Lung (tissue), 12 donors: ENCODE data around the gene WNT2. TPM values are rescaled to one million over a fixed set of nuclear protein-coding genes. Genes with fewer than 3 reads are reported as not detected.

ENCODE experiments used
- ATAC-seq: fragments of 200-7000 bp; cut with Tn5 transposase; one replicate; pipeline ENCODE4 v1.9.1; 2020; ENCODE audit warnings: moderate number of reproducible peaks; ENCODE audit not compliant: insufficient read depth, low FRiP score
- DNase-seq, 3 donors: peaks; one replicate each; pipeline ENCODE4 v3.0.0-alpha.2; 2013 to 2017
- H3K27ac ChIP-seq, 2 donors: one replicate each; pipeline ENCODE4 v1.5.1; 2013; ENCODE audit warnings: mild to moderate bottlenecking in 2 of 2, moderate library complexity in 2 of 2, control low read depth in 1 of 2, inconsistent platforms in 1 of 2, low read depth in 1 of 2, low read length in 1 of 2
- H3K27me3 ChIP-seq, 3 donors: one replicate each; pipeline ENCODE4 v1.5.1; 2013; ENCODE audit warnings: low read length in 2 of 3; ENCODE audit not compliant: control insufficient read depth in 3 of 3, insufficient read depth in 3 of 3
- H3K36me3 ChIP-seq, 4 donors: one replicate each; pipeline ENCODE4 v1.5.1; 2013; ENCODE audit warnings: low read length in 4 of 4, mild to moderate bottlenecking in 1 of 4, moderate library complexity in 1 of 4; ENCODE audit not compliant: control insufficient read depth in 4 of 4, insufficient read depth in 4 of 4
- H3K4me1 ChIP-seq, 5 donors: one replicate each; pipeline ENCODE4 v1.5.1; 2013; ENCODE audit warnings: low read length in 5 of 5, mild to moderate bottlenecking in 2 of 5, moderate library complexity in 1 of 5; ENCODE audit not compliant: control insufficient read depth in 5 of 5, insufficient read depth in 5 of 5
- H3K4me3 ChIP-seq: one replicate; pipeline ENCODE4 v1.5.1; 2013; ENCODE audit warnings: mild to moderate bottlenecking, control low read depth, moderate library complexity
- H3K9ac ChIP-seq, 2 donors: one replicate each; pipeline ENCODE4 v1.5.1; 2013; ENCODE audit warnings: low read length in 2 of 2, control low read depth in 1 of 2; ENCODE audit not compliant: insufficient read depth in 1 of 2
- H3K9me3 ChIP-seq, 4 donors: one replicate each; pipeline ENCODE4 v1.5.1; 2013; ENCODE audit warnings: low read length in 3 of 4, mild to moderate bottlenecking in 1 of 4, moderate library complexity in 1 of 4; ENCODE audit not compliant: control insufficient read depth in 4 of 4, insufficient read depth in 3 of 4
- CTCF ChIP-seq: IDR thresholded peaks from 2 replicates; pipeline ENCODE4 v1.5.1; 2012; ENCODE audit warnings: mild to moderate bottlenecking; ENCODE audit errors: control extremely low read depth, extremely low read depth
- WGBS, 2 donors: extraction: QIAGEN DNeasy Blood & Tissue Kit; methylation state at CpG; one replicate each; pipeline ENCODE4 v1.1.7; 2013; 5-methylcytosine and 5-hydroxymethylcytosine counted together
- polyA plus RNA-seq, 2 donors: library from polyadenylated mRNA; stranded (reverse); fragments of 200-250 nt; gene quantifications; one replicate each; pipeline ENCODE4 v1.2.1, GENCODE V29; 2013
- total RNA-seq, 2 donors: library from RNA; depleted of rRNA in 1 of 2; stranded (reverse); fragments of >200 nt in 1 of 2; gene quantifications; one replicate each; pipeline ENCODE4 v1.2.1, GENCODE V29; 2014 to 2021
- donor health status: control.
- donor health status: control.
- donor health status: Bipolar disorder and iron deficiency.
- donor health status: healthy.
- donor health status: DM: yes; HTN: yes; CAD: no.

Gene WNT2
- total and polyA plus RNA-seq, 4 donors, result 3.1 to 59.2 (median 17.1) TPM

GRCh38 chr7:117319181-117319580 is 3.7 kb downstream of the WNT2 start:
- Histone ChIP-seq H3K9me3 (peaks cover 0 to 2% (median 0%) of the 10 kb centered on the region in 4 donors), H3K27ac (no peak overlapping the region), H3K4me1 (peaks cover 0 to 66% (median 15%) of the 10 kb centered on the region in 5 donors), H3K36me3 (peaks cover 0 to 40% (median 18%) of the 10 kb centered on the region in 4 donors), H3K27me3 (peaks cover 2 to 35% (median 5%) of the 10 kb centered on the region in 3 donors), H3K4me3 (no peak overlapping the region), H3K9ac (no peak overlapping the region)
- WGBS, 2 donors, result 90 to 97% methylated on average over 3 of the region's 3 CpGs
- ATAC-seq (no peak), DNase-seq (no peak)
- TF ChIP-seq CTCF, result no peak

- Histone ChIP-seq H3K4me1 (peaks cover 0 to 69% (median 12%) of the 10 kb centered on the region in 5 donors), H3K27me3 (peaks cover 0 to 4% (median 0%) of the 10 kb centered on the region in 3 donors), H3K36me3 (peaks cover 0 to 29% (median 9%) of the 10 kb centered on the region in 4 donors), H3K9me3 (no peaks in the 10 kb centered on the region), H3K4me3 (no peak overlapping the region), H3K27ac (no peak overlapping the region), H3K9ac (no peak overlapping the region)
- ATAC-seq (no peak), DNase-seq (peak in 2 of 3 donors; percentile 96 to 97)
- no peak for TF ChIP-seq CTCF
These were observed 9.3 kb downstream of the WNT2 start for GRCh38 chr7:117313582-117313981.

- DNase-seq (peak; percentile 58 to 89 (median 86)), ATAC-seq (no peak)
- Histone ChIP-seq H3K4me1 (peaks cover 0 to 66% (median 6%) of the 10 kb centered on the region in 5 donors), H3K27me3 (no peaks in the 10 kb centered on the region), H3K9ac (peak overlapping the region in 1 of 2 donors; percentile 34), H3K9me3 (no peaks in the 10 kb centered on the region), H3K36me3 (peaks cover 0 to 23% (median 7%) of the 10 kb centered on the region in 4 donors), H3K4me3 (no peak overlapping the region), H3K27ac (no peak overlapping the region)
- no peak for TF ChIP-seq CTCF
- WGBS, 2 donors, result 73 to 77% methylated on average over 5 of the region's 5 CpGs
These were observed 10.0 kb downstream of the WNT2 start for GRCh38 chr7:117312593-117313580.
